Skeletal muscle tissue (tissue), 4 donors: ENCODE measurements around the gene MORN1. TPM values are rescaled to one million over a fixed set of nuclear protein-coding genes. Genes with fewer than 3 reads are reported as not detected.
A peak's percentile ranks its signal among the peaks of the same experiment; 100 is the strongest.

Source experiments
- H3K27ac ChIP-seq: one replicate; pipeline ENCODE4 v1.7.0; 2013; ENCODE audit warnings: mild to moderate bottlenecking, low read depth, low read length, inconsistent platforms
- H3K27me3 ChIP-seq, 3 donors: one replicate each; pipeline ENCODE4 v1.7.0; 2013; ENCODE audit warnings: low read length in 3 of 3; ENCODE audit not compliant: control insufficient read depth in 3 of 3, insufficient read depth in 3 of 3
- H3K36me3 ChIP-seq, 3 donors: one replicate each; pipeline ENCODE4 v1.7.0; 2013; ENCODE audit warnings: low read length in 3 of 3; ENCODE audit not compliant: control insufficient read depth in 3 of 3, insufficient read depth in 3 of 3
- H3K4me1 ChIP-seq, 3 donors: one replicate each; pipeline ENCODE4 v1.7.0; 2013; ENCODE audit warnings: low read length in 3 of 3, mild to moderate bottlenecking in 3 of 3; ENCODE audit not compliant: control insufficient read depth in 3 of 3, insufficient read depth in 3 of 3
- H3K4me3 ChIP-seq, 3 donors: one replicate each; pipeline ENCODE4 v1.7.0; 2013; ENCODE audit warnings: low read length in 3 of 3
- H3K9ac ChIP-seq, 3 donors: one replicate each; pipeline ENCODE4 v1.7.0; 2013; ENCODE audit warnings: low read length in 3 of 3, mild to moderate bottlenecking in 3 of 3, moderate library complexity in 2 of 3, low read depth in 1 of 3
- H3K9me3 ChIP-seq, 3 donors: one replicate each; pipeline ENCODE4 v1.7.0; 2013; ENCODE audit warnings: low read length in 3 of 3; ENCODE audit not compliant: control insufficient read depth in 3 of 3
- total RNA-seq: library from RNA; depleted of rRNA; stranded (reverse); fragments of >200 nt; gene quantifications from one replicate; pipeline ENCODE4 v1.2.3, GENCODE V29; 2014
- donor health status: Osteomylitis.

The MORN1 gene
- total RNA-seq, 1 donor from 2014 or later: 4.2 TPM

DNA sequence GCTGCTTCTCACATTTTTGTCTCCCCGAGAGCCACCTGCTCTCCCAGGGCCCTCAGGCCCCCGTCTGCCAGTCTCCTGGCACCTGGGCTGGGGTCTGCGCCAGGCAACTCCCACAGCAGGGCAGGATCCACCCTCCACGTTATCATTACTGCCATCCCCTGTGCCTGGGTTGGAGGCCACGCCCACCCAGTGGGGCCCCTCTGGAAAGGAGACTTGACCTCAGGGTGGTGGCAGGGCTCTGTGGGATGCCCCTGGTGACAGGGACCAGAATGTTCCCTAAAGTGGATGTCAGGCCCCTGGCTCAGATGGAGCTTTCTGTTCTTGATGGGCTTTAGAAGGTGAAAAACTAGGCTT lies 96.7 kb downstream of the MORN1 start:
- Histone ChIP-seq H3K27ac (no peak overlapping the region), H3K27me3 (no peaks in the 10 kb centered on the region), H3K36me3 (peaks cover 0 to 3% (median 0%) of the 10 kb centered on the region in 3 donors), H3K9ac (no peak overlapping the region), H3K9me3 (no peaks in the 10 kb centered on the region), H3K4me1 (peaks cover 57 to 68% (median 59%) of the 10 kb centered on the region in 3 donors), H3K4me3 (no peak overlapping the region)

DNA sequence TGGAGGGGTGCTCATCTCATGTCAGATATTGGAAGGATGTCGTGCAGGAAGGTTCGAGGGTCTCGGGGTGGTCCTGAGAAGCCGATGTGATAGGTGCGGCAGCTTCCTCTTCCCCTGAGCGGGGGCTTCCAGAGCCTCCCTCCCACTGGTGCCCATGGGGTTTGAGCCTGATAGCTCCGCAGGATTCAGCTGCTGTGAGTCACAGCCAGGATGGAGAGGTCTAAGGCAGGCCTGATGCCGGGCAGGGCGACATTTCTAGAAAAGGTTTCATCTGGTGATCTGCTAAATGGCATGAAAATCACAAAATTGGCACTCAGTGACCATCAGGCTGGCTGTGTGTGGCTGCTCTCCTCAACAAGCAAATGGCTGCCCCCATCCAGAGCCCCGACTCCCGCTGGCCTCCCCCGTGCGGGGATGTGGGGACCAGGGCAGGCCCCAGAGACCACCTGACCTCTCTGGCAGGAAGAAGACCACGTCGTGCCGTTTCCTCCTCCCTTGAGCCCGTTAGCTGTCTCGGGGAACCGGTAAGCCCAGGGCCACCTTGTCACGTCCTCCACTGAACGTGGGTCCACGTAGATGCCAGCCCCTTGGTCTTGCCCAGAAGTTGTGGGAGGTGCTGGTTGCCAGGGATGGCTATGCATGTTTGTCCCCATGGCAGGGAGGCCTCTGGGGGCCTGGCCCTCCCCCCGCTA lies 97.2 kb downstream of the MORN1 start:
- no peak overlapping the region for H3K4me3 ChIP-seq
- peaks cover 56 to 66% (median 57%) of the 10 kb centered on the region in 3 donors for H3K4me1 ChIP-seq
- no peak overlapping the region for H3K27ac ChIP-seq
- H3K9me3 ChIP-seq: no peaks in the 10 kb centered on the region
- peak overlapping the region in 1 of 3 donors; percentile 54 for H3K9ac ChIP-seq
- H3K27me3 ChIP-seq: no peaks in the 10 kb centered on the region
- H3K36me3 ChIP-seq: peaks cover 0 to 3% (median 0%) of the 10 kb centered on the region in 3 donors

- Histone ChIP-seq H3K9me3 (no peaks in the 10 kb centered on the region), H3K27me3 (no peaks in the 10 kb centered on the region), H3K9ac (no peak overlapping the region), H3K27ac (no peak overlapping the region), H3K4me1 (peaks cover 55 to 63% (median 57%) of the 10 kb centered on the region in 3 donors), H3K36me3 (peaks cover 0 to 3% (median 0%) of the 10 kb centered on the region in 3 donors), H3K4me3 (no peak overlapping the region)
Observed at GRCh38 chr1:2292725-2293450, 98.5 kb downstream of the MORN1 start.

GRCh38 chr1:2291577-2291976 lies 99.8 kb downstream of the MORN1 start:
- peaks cover 55 to 63% (median 58%) of the 10 kb centered on the region in 3 donors for H3K4me1 ChIP-seq
- no peak overlapping the region for H3K9ac ChIP-seq
- H3K27me3 ChIP-seq: no peaks in the 10 kb centered on the region
- no peak overlapping the region for H3K4me3 ChIP-seq
- no peaks in the 10 kb centered on the region for H3K36me3 ChIP-seq
- peak overlapping the region; percentile 75 for H3K27ac ChIP-seq
- no peaks in the 10 kb centered on the region for H3K9me3 ChIP-seq

DNA sequence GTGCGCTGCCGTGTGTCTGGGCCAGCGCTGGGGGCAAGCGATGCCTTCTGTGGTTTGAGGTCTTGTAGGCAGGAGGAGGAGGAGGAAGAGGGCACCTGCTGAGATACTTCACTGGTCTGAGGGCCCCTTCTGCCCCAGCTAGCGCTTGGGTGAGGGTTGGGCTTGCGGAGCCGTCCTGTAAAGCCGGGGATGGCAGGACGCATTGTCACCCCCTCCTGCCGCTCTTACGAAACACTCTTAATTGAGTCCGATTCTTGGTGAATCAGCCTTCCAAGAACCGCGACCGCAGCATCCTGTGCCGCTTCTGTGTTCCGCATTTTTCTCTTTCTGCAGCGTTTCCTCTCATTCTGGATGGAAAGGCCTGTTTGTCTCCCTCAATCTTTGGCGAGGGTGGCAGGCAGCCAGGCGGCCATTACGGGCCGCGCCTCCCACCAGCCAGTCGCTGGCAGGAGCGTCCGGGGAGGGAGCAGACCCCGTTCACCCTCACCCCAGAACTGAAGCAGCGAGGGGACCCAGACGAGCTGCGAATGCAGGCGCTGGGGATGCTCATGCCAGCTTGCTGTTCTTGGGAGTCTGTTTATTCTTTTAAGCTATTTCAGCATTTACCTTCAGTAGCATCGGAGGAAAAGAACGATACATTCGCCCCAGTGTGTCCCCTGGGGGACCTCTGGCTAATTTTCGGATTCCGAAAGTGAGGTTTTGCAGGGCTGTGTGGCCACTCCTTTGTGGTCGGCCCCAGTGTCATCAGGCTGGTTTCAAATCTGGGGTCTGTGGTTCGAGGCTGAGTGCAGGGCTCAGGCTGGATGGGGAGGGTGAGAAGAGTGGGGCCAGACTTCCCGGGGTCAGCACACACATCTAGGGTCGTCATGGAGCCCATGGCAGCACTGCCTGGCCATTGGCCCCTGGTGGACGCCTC lies 100.5 kb downstream of the MORN1 start:
- no peaks in the 10 kb centered on the region for H3K9me3 ChIP-seq
- peak overlapping the region in 2 of 3 donors; percentile 58 to 60 for H3K4me3 ChIP-seq
- H3K4me1 ChIP-seq: peaks cover 55 to 63% (median 60%) of the 10 kb centered on the region in 3 donors
- no peaks in the 10 kb centered on the region for H3K27me3 ChIP-seq
- peak overlapping the region; percentile 20 to 57 (median 32) for H3K9ac ChIP-seq
- H3K36me3 ChIP-seq: no peaks in the 10 kb centered on the region
- peak overlapping the region; percentile 75 for H3K27ac ChIP-seq

- Histone ChIP-seq H3K36me3 (no peaks in the 10 kb centered on the region), H3K9ac (peak overlapping the region; percentile 14 to 57 (median 20)), H3K27ac (peak overlapping the region; percentile 75), H3K9me3 (no peaks in the 10 kb centered on the region), H3K27me3 (no peaks in the 10 kb centered on the region), H3K4me1 (peaks cover 55 to 63% (median 57%) of the 10 kb centered on the region in 3 donors), H3K4me3 (peak overlapping the region in 2 of 3 donors; percentile 6 to 60)
Observed at GRCh38 chr1:2290171-2290578, 101.2 kb downstream of the MORN1 start.

- peaks cover 56 to 58% (median 56%) of the 10 kb centered on the region in 3 donors for H3K4me1 ChIP-seq
- H3K9ac ChIP-seq: peak overlapping the region in 2 of 3 donors; percentile 14 to 57
- no peak overlapping the region for H3K4me3 ChIP-seq
- H3K9me3 ChIP-seq: no peaks in the 10 kb centered on the region
- no peaks in the 10 kb centered on the region for H3K27me3 ChIP-seq
- H3K36me3 ChIP-seq: no peaks in the 10 kb centered on the region
- H3K27ac ChIP-seq: peak overlapping the region; percentile 75
Observed at GRCh38 chr1:2289607-2290006, 101.7 kb downstream of the MORN1 start.

DNA sequence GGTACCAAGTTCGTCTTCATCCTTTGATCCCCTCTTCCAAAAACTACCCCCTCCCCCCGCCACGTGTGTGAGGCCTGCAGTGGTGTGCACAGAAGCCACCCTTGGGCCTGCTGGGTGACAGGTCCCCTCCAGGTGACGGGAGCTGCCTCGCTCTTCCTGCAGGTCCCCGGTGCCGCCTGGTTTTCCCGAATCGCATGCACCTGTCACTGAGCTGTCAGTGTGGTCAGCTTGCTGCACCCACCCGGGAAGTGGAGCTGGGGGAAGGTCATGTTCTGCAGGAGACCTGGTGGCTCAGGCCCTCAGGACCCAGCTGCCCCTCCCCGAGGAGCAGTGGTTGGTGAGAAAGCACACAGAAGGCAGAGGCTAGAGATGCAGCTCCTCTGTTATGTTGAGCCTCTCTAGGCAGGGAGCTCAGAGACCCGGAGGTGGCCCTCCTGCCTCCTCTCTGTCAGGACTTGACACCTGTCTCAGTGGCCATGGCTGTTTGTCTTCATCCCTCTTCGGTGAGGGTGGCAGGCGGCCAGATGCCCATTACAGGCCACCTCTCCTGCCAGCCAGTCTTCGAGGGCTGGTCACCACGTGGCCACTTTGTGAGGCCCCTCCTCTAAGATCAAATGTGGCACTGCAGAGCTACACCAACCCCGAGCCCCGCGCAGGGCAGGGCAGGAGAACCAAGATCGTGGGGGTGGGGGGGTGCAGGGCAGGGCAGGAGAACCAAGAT lies 102.4 kb downstream of the MORN1 start:
- peak overlapping the region in 1 of 3 donors; percentile 6 for H3K4me3 ChIP-seq
- H3K4me1 ChIP-seq: peaks cover 54 to 56% (median 56%) of the 10 kb centered on the region in 3 donors
- H3K27ac ChIP-seq: no peak overlapping the region

DNA sequence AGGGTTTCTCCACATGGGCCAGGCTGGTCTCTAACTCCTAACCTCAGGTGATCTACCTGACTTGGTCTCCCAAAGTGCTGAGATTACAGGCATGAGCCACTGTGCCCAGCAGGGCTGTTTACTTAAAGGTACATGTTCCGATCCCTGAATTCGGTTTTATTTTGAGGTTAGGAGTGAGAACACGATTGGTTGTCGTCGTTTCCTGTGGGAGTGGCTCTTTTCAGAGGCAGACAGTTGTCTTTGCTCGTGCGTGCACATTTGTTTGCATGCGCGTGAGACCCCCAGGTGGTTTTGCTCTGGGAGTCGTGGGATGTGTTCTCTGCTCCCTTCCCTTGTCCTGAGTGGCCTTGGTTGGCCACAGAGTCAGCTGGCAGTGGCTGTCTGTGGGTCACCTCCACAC lies 103.0 kb downstream of the MORN1 start:
- Histone ChIP-seq H3K27me3 (no peaks in the 10 kb centered on the region), H3K36me3 (no peaks in the 10 kb centered on the region), H3K9me3 (no peaks in the 10 kb centered on the region), H3K4me3 (no peak overlapping the region), H3K9ac (no peak overlapping the region), H3K4me1 (peaks cover 55 to 57% (median 57%) of the 10 kb centered on the region in 3 donors), H3K27ac (no peak overlapping the region)

More for the DNA sequence above, 102.4 kb downstream of the MORN1 start:
- Histone ChIP-seq H3K9me3 (no peaks in the 10 kb centered on the region), H3K36me3 (no peaks in the 10 kb centered on the region), H3K27me3 (no peaks in the 10 kb centered on the region), H3K9ac (peak overlapping the region in 1 of 3 donors; percentile 16)
